ENCODE results near the gene IQCH. TPM values are rescaled to one million over a fixed set of nuclear protein-coding genes. Genes with fewer than 3 reads are reported as not detected.

IQCH gene
- total and polyA plus RNA-seq, 9 of the 15 experiments (the other 6 are each of a cell fraction or from before 2014, with no cell fraction given) = 1.8 to 3.9 (median 2.7) TPM

GRCh38 chr15:67386947-67387346, 132.4 kb downstream of the IQCH start (continued):
- TF ChIP-seq SMAD1 (IDR thresholded peaks at IDR 0.05; ENCODE audit: low read depth, low read length, partially characterized antibody) (no peak), ZNF133 (CRISPR knock-in tag; IDR thresholded peaks at IDR 0.05) (no peak), PHTF2 (CRISPR knock-in tag; IDR thresholded peaks at IDR 0.05) (no peak), POLR2G (IDR thresholded peaks at IDR 0.05; ENCODE audit: low read depth, low read length) (no peak), XRCC5 (IDR thresholded peaks at IDR 0.05; ENCODE audit: low read depth, low read length) (no peak), MECOM (CRISPR knock-in tag; IDR thresholded peaks at IDR 0.05) (no peak), NKRF (IDR thresholded peaks at IDR 0.05; ENCODE audit: borderline replicate concordance) (no peak), C11orf30 (IDR thresholded peaks at IDR 0.05; ENCODE audit: low read depth) (peak; percentile 93), NUFIP1 (IDR thresholded peaks at IDR 0.05; ENCODE audit: partially characterized antibody) (no peak), MAFG (tag; conservative IDR thresholded peaks at IDR 0.05) (peak; percentile 87), SNAPC5 (CRISPR knock-in tag; IDR thresholded peaks at IDR 0.05) (no peak), FOSL1 (tag; conservative IDR thresholded peaks at IDR 0.05) (0 out of 2 replicates have a peak, but pooled peaks have one; percentile 14), ZNF232 (CRISPR knock-in tag; IDR thresholded peaks at IDR 0.05) (no peak)

Measured in K562 (cell line).